ENCODE measurements around the gene ZCCHC24. TPM values are rescaled to one million over a fixed set of nuclear protein-coding genes. Genes with fewer than 3 reads are reported as not detected.

Gene ZCCHC24
- 100 to 1,000 TPM in 1 of 4 donors, 10 to 100 TPM in 3; 32.8 to 122 (median 37.7) TPM for total RNA-seq

- Histone ChIP-seq H3K4me3 (peak within 1 kb of the TSS; percentile 57 to 92), H3K27ac (peak within 1 kb of the TSS; percentile 95 to 99), H3K27me3 (no peaks in the 10 kb centered on the region), H3K4me1 (peaks cover 0 to 12% of the 10 kb centered on the region in 2 donors), H3K9me3 (no peaks in the 10 kb centered on the region), H3K36me3 (no peaks in the 10 kb centered on the region)
- TF ChIP-seq, protein P1, sequence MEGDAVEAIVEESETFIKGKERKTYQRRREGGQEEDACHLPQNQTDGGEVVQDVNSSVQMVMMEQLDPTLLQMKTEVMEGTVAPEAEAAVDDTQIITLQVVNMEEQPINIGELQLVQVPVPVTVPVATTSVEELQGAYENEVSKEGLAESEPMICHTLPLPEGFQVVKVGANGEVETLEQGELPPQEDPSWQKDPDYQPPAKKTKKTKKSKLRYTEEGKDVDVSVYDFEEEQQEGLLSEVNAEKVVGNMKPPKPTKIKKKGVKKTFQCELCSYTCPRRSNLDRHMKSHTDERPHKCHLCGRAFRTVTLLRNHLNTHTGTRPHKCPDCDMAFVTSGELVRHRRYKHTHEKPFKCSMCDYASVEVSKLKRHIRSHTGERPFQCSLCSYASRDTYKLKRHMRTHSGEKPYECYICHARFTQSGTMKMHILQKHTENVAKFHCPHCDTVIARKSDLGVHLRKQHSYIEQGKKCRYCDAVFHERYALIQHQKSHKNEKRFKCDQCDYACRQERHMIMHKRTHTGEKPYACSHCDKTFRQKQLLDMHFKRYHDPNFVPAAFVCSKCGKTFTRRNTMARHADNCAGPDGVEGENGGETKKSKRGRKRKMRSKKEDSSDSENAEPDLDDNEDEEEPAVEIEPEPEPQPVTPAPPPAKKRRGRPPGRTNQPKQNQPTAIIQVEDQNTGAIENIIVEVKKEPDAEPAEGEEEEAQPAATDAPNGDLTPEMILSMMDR (IDR thresholded peaks at IDR 0.05) = peak in 1 of 4 experiments; percentile 62
- TF ChIP-seq POLR2A (IDR thresholded peaks at IDR 0.05) = peak; percentile 95 to 99
- intact Hi-C loops (cut with DNase I; ENCODE audit: low total_unique reads) = loop anchor here (2.0 kb wide), 1 partner anchor 47 kb away; no protein-coding TSS in a partner anchor
- DNase-seq = peak; percentile 99
These were observed at the start of gene ZCCHC24 for GRCh38 chr10:79445161-79445976. TSS of gene ZCCHC24 (minus strand) at chr10:79445624. CDS start at chr10:79445440, 184 bp downstream.

DNA sequence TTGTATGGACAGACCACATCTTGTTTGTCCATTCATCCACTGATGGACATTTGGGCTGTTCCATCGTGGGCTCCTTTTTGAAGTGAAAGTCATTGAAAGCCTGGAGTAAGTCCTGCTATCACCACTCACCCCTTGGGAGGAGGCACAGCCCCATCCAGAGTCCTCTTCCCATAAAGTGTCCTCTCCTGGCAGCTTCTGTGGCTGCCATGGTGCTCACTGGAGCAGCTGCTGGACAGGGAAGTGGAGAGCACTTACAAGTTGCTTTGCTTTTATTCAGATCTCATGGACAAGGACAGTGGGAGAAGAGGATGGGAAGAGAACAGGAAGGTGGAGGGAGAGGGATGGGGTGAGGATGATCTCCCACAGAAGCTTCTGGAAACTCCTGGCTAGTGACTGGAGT lies 48.4 kb upstream of the ZCCHC24 start:
- no peak for DNase-seq
- H3K9me3 ChIP-seq = no peaks in the 10 kb centered on the region
- TF ChIP-seq, protein P1 (IDR thresholded peaks at IDR 0.05) = no peak
- no peak for TF ChIP-seq POLR2A (IDR thresholded peaks at IDR 0.05)
- H3K4me3 ChIP-seq = no peak overlapping the region
- H3K36me3 ChIP-seq = no peaks in the 10 kb centered on the region
- no peaks in the 10 kb centered on the region for H3K27me3 ChIP-seq
- no peak overlapping the region for H3K27ac ChIP-seq
- no peaks in the 10 kb centered on the region for H3K4me1 ChIP-seq
- intact Hi-C loops (cut with DNase I; ENCODE audit: low total_unique reads) = loop anchor here (10.0 kb wide), 1 partner anchor 119 kb away; no protein-coding TSS in a partner anchor

DNA sequence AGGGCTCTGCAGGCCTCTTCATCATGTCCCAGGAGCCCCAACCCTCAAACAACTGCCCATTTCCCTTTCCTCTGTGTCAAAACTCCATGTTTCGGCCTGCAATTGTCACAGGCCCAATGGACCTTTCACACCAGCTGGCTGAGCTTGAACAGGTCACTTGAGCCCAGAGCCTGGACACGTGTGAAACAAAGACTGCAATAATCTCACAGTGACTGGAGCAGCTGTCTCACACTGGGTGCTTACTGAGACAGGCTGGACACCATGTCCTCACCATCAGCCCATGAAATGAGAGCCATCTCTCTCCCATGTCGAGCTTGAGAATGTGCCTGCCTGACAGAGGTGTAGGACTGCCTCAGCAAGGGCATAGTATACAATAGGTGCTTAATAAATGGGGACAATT lies 47.4 kb upstream of the ZCCHC24 start:
- intact Hi-C loops (cut with DNase I; ENCODE audit: low total_unique reads) = loop anchor here (10.0 kb wide), 1 partner anchor 118 kb away; no protein-coding TSS in a partner anchor

DNA sequence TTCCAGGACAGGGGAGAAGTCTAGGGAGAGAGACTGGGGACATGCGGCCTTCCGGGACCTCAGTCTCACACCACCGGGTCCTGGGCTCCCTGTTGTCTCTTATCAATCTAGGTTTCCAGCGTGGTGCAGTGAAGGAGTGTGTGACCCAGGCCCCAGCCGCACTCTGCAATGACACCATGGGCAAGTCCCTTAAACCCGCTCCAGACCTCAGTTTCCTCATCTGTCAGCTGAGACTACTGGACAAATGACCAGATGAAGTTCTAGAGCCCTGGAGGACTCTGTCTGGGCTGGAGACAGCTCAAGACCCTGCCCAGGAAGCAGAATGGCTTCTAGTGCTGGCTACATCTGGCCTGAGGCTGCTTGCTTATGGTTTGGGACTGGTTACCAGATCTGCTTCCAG lies 46.8 kb upstream of the ZCCHC24 start:
- intact Hi-C loops (cut with DNase I; ENCODE audit: low total_unique reads) = loop anchor here (10.0 kb wide), 1 partner anchor 117 kb away; no protein-coding TSS in a partner anchor
- no peaks in the 10 kb centered on the region for H3K9me3 ChIP-seq
- no peaks in the 10 kb centered on the region for H3K36me3 ChIP-seq
- DNase-seq = no peak
- peak overlapping the region in 1 of 2 donors; percentile 80 for H3K27ac ChIP-seq
- TF ChIP-seq, protein P1 (IDR thresholded peaks at IDR 0.05) = no peak
- TF ChIP-seq POLR2A (IDR thresholded peaks at IDR 0.05) = no peak
- peaks cover 0 to 6% of the 10 kb centered on the region in 2 donors for H3K4me1 ChIP-seq
- no peak overlapping the region for H3K4me3 ChIP-seq
- no peaks in the 10 kb centered on the region for H3K27me3 ChIP-seq

More for the DNA sequence above, 47.4 kb upstream of the ZCCHC24 start:
- H3K4me1 ChIP-seq = peaks cover 0 to under 1% of the 10 kb centered on the region in 2 donors
- no peaks in the 10 kb centered on the region for H3K27me3 ChIP-seq
- H3K27ac ChIP-seq = no peak overlapping the region
- H3K4me3 ChIP-seq = no peak overlapping the region
- no peak for TF ChIP-seq POLR2A (IDR thresholded peaks at IDR 0.05)
- TF ChIP-seq, protein P1 (IDR thresholded peaks at IDR 0.05) = no peak
- no peaks in the 10 kb centered on the region for H3K36me3 ChIP-seq
- DNase-seq = no peak
- no peaks in the 10 kb centered on the region for H3K9me3 ChIP-seq
